HG02970 (cell line): ENCODE measurements around the gene SLC39A2.

Experiments used
- ATAC-seq: cut with Tn5 transposase; IDR thresholded peaks from one replicate; pipeline ENCODE4 v1.9.1; 2021; ENCODE audit warnings: mild to moderate bottlenecking, moderate library complexity, moderate number of reproducible peaks; ENCODE audit not compliant: unreplicated experiment, low FRiP score

Gene SLC39A2

GRCh38 chr14:21041676-21042433 is 42.8 kb downstream of the SLC39A2 start, which contains the start of gene RNASE7:
Gene RNASE7 (plus strand): TSS chr14:21042362. CDS start chr14:21042993, 631 bp downstream.
- ATAC-seq: no peak

- no peak for ATAC-seq
These were observed 43.8 kb downstream of the SLC39A2 start for GRCh38 chr14:21042918-21043317.

DNA sequence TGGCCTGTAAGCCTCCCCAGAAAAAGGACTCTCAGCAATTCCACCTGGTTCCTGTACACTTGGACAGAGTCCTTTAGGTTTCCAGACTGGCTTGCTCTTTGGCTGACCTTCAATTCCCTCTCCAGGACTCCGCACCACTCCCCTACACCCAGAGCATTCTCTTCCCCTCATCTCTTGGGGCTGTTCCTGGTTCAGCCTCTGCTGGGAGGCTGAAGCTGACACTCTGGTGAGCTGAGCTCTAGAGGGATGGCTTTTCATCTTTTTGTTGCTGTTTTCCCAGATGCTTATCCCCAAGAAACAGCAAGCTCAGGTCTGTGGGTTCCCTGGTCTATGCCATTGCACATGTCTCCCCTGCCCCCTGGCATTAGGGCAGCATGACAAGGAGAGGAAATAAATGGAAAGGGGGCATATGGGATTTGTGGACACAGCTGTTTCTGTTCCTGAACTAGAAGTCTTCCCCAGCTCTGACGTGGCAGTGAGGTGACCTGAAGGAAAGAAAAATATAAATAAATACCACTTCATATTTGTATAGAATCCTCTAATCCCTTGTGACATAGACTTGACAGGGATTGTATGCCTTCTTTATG is 44.4 kb downstream of the SLC39A2 start:
- no peak for ATAC-seq

GRCh38 chr14:21043974-21044618 is 45.0 kb downstream of the SLC39A2 start:
- no peak for ATAC-seq

DNA sequence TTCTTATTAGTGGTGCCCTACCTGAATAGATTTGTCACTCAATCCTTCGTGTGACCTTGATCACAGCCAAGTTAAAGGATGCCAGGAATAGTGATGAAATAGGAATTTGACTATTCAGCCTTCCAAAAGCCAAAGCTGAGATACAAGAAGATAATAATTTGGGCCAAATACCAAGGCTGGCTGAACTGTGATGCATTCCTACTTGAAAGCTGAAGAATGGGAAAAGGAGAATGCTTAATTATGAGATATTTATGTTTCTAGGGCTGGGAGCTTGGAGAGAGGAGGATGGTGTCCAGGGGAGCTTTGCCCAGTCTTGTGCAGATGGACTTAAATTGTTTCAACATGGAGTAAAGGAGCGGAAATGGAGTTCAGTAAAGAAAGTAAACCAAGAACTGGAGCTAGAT is 48.3 kb downstream of the SLC39A2 start:
- ATAC-seq: no peak

- ATAC-seq: no peak
These were observed 49.5 kb downstream of the SLC39A2 start for GRCh38 chr14:21048638-21049037.

DNA sequence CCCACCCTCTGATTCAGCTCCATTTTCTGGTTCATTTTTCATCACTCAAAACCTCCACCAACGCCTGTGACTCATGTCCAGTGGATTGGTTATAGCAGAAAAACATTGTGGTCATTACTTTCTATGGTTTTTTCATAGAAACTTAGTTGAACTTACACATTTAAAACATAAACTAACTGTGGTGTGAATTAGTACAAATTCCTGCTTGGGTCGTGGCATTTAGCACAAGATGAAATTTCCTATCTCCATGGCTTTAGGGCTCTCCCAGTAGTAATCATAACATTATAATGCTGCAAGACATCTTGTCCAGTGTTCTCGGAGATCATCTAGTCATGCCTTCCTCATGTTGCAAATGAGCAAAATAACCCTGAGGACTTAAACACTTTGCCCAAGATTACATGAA is 50.2 kb downstream of the SLC39A2 start:
- ATAC-seq: no peak

- no peak for ATAC-seq
These were observed 51.5 kb downstream of the SLC39A2 start for GRCh38 chr14:21050597-21050996.
